Neural progenitor cell (in vitro differentiated cells): ENCODE results near the gene ARSD.

ENCODE experiments used
- CTCF ChIP-seq: fragments of 200-600 bp; sonication (generic); IDR thresholded peaks from 2 replicates; pipeline ENCODE4 v1.5.1; 2017; ENCODE audit warnings: antibody characterized with exemption, mild to moderate bottlenecking
- EZH2phosphoT487 ChIP-seq: fragments of 200-600 bp; sonication (generic); IDR thresholded peaks from 2 replicates; pipeline ENCODE4 v1.6.1; 2017; ENCODE audit warnings: antibody characterized with exemption

- TF ChIP-seq CTCF (peak; percentile 67), EZH2phosphoT487 (no peak)
Measured at GRCh38 chrX:2875798-2876399, 53.2 kb downstream of the ARSD start.
